T-helper 2 cell treated with Interferon-gamma antibody and Interleukin-4, amounts not matched to agents 100 ng/mL and 5 ng/mL, for 36 hours (primary cell): ENCODE data around the gene EDA. TPM values are rescaled to one million over a fixed set of nuclear protein-coding genes. Genes with fewer than 3 reads are reported as not detected.

Experiments
- intact Hi-C: fragments of 100-400 bp; cut with micrococcal nuclease; formaldehyde crosslinking; loops from one replicate; pipeline ENCODE4 v1.15.1; 2023
- total RNA-seq: library from RNA; stranded (reverse); gene quantifications from 2 replicates; pipeline ENCODE4 v1.2.3, GENCODE V29; 2022

Gene EDA
- total RNA-seq, 1 donor from 2014 or later, result 0.25 TPM

- intact Hi-C loops, result no loop called here
Observed at GRCh38 chrX:70022616-70023015, 406.7 kb downstream of the EDA start.

- intact Hi-C loops, result no loop called here
Observed at GRCh38 chrX:70025464-70025863, 409.6 kb downstream of the EDA start.

- intact Hi-C loops, result no loop called here
Observed at GRCh38 chrX:70026112-70026850, 410.4 kb downstream of the EDA start.

DNA sequence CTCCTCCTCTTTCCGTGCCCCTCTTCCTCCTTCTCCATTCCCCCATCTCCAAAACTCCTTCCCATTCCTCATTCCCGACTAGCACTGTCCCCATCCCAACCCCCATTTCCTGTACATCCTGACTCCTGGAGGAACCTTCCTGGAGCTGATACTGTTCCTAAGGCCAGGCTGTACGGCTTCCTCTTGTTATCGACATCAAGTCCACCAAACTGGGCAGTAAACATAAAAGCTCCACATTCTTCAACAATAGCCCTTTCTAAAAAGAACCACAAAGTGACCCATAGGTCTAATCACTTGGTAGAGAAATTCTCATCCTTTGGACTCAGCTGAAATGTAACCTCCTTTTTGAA lies 410.9 kb downstream of the EDA start:
- intact Hi-C loops, result no loop called here

DNA sequence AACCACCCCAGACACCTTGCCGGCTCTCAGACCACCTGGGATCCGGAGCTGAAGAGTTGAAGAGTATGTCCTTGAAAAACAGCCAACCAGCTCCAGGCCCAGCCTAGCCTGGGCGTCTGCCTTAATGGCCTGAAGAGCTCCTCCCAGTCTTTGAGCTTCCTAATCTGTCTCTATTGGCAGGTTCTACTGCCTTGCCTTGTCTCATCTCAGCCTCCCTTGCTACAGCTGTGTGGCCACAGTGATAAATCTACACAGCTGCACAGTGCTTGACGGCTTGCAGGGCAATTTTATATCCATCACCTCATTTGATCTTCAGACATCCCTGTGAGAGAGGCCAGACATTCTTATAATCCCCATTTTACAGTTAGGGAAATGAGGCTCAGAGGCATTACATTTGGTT lies 413.9 kb downstream of the EDA start:
- intact Hi-C loops, result loop anchor here (1.0 to 10.0 kb wide), 2 partner anchors 415 to 492 kb away; partner anchors contain the start of gene EDA

DNA sequence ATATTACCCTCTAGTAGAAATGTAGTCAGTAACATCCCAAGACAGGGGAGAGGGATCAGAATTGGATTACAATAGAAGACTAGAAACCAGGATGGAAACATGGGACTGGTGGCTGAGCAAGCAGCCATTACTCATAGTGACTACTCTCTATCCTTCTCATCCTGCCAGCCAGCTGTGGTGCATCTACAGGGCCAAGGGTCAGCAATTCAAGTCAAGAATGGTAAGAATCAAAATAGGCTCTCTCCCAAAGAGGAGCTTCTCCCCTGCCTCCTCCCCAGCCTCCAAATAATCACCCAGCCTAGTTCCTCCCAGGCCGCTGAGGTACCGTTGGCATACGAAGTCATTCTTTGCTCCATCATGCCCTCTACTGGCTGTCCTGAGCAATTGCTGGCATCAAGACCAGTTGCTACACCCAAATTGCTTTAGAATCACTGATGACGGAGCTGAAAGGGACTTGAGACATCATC lies 414.4 kb downstream of the EDA start:
- intact Hi-C loops, result loop anchor here (1.0 to 10.0 kb wide), 2 partner anchors 416 to 492 kb away; partner anchors contain the start of gene EDA

DNA sequence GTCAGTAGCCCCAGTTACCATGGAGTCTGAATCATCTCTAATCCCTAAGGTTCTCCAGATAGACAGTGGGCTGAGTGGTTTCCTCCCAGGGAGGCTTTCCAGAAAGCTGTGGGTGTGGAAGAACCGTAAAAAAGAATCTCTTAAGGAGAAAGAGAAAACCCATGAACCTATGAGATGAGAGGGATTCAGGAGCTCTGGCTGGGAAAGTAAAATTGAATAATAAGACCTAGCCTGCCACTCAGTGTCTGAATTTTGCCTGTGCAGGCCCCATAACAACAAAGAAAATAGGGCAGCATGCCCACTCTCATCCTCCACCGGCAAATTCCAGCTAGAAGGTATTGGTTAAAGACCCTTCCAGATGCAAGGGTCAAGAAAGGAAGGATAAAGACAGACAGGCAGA lies 416.9 kb downstream of the EDA start:
- intact Hi-C loops, result loop anchor here (1.0 to 10.0 kb wide), 2 partner anchors 65 to 418 kb away; partner anchors contain the start of gene EDA

DNA sequence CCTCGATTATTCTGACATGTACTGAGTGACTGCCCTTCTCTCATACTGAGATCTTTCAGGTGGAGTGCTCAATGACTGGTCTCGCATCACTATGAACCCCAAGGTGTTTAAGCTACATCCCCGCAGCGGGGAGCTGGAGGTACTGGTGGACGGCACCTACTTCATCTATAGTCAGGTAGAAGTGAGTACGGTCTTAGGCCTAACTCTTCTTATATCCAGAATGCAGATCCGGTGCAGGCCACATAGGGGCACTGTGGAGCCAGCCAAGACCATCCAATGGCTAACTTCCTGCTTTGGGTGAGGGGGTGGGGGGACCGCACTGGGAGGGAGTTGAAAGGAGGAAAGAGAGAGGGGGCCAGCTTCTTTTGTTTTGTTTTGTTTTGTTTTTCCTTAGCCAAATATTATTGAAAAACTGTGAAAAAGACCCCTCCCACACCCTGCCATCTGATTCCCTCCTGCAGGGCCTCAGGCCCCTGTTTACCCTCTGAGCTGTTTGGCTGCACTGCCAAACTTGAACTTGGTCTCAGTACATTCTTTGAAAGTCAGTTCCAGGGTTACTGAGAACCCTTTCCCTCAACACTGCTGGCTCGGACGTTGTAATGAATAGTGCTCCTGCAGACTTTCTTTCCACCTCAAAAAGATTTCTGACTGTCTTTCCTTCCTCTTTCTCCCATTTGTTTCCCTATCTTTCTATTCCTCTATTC lies 417.6 kb downstream of the EDA start:
- intact Hi-C loops, result loop anchor here (1.0 to 10.0 kb wide), 2 partner anchors 64 to 419 kb away; partner anchors contain the start of gene EDA

DNA sequence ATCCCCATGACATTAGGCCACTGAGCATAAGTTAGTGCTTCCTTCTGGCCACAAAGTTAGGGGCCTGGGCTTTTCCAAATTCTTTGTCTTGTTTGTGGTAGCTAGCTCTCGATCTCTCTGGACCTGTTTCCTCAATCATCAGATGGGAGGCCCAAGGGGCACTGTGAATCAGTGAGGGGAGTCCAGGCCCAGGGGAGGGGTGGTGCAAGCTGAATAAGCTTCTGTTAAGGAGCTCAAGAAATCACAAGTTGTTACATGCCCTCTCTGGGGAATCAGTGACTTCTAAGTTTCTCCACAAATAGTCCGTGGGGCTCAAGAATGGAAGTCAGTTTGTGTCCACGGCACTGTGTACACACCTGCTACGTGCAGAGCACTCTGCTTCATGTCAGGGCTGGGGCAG lies 418.7 kb downstream of the EDA start:
- intact Hi-C loops, result loop anchor here (10.0 kb wide), 1 partner anchor 420 kb away; the partner anchor contains the start of gene EDA

DNA sequence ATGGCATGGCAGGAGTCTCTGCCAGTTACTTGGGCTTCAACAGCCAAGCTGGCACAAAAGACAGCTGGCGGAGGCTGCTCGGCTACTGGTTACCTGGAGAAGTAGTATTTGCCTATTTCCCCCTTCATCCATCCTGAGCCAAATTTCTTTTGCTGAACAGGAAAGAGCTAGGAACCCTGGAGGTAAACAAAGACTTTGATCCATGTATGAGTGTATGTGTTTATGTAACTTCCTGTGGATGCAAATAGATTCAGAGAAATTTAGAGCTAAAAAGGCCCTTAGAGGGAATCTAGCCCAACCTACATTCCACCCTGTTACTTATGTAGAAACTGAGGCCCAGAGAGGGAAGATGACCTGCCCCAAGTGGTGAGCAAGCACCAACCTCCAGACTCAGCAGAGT lies 422.6 kb downstream of the EDA start:
- intact Hi-C loops, result loop anchor here (10.0 kb wide), 1 partner anchor 424 kb away; the partner anchor contains the start of gene EDA

GRCh38 chrX:70038951-70039350 lies 423.0 kb downstream of the EDA start:
- intact Hi-C loops, result loop anchor here (10.0 kb wide), 1 partner anchor 424 kb away; the partner anchor contains the start of gene EDA

- intact Hi-C loops, result loop anchor here (10.0 kb wide), 1 partner anchor 425 kb away; the partner anchor contains the start of gene EDA
Observed at GRCh38 chrX:70039758-70040157, 423.8 kb downstream of the EDA start.

GRCh38 chrX:70041993-70042392 lies 426.1 kb downstream of the EDA start:
- intact Hi-C loops, result no loop called here

DNA sequence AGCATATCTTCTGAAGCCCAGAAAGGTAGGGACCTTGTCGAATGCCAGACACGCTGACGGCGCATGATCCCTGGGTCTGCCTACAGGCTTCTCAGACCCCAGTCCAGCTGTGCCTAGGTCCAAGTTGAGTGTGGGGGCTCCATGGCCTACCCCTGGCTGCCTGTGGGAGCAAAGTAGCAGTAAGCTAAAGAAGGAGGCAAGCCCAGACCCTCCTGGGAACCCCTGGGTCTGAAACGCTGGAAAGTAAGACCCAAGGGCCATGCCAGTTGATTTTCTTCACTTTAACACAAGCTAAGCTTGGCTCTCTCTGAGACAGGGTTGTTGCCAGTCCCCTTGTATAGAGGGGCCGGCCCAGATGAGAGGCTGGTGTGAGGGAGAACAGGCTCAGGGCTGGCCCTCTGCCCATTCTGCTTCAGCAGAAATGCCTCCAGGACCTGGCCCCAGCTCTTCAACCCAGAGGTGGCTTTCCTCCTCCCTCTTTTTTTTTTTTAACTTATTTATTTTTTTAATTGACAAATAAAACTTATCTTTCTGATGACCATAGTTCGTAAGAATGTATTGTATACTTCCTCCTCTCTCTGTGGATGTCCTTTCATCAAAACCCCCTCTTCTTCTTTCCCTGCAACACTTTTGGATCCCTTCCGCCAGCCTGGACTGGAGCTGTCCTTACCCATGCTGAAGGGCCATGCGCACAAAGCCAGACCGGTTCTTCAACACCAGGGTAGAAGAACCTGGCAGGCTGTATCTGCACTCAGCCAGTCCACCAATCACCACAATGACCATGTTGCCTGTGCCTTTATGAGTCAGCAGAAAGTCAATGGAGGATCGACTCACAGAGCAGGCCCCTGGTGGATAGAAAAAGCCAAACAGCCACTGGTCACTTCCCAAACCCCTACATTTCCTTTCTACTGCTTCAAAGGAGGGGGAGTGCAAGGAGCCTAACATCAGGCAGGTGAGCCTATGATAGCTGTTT lies 426.8 kb downstream of the EDA start:
- intact Hi-C loops, result no loop called here

DNA sequence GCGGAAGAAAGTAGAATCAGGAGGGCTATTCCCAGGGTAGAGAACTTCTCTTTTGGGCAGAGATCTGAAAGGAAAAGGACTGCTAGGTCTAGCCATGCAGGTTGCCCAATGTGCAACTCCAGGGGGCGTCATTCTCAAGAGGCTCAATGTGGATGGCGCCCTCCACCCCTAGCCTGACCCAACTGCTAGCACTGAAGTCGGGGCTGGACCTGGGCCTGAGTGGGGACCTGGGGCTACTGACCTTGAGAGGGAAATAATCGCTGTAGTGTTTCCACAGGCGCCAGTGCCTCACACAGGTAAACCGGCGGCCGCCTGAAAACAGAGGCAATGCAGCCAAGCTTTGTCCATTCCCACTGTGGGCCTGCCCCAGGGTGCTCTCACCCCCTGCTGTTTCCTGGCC lies 427.8 kb downstream of the EDA start:
- intact Hi-C loops, result no loop called here

DNA sequence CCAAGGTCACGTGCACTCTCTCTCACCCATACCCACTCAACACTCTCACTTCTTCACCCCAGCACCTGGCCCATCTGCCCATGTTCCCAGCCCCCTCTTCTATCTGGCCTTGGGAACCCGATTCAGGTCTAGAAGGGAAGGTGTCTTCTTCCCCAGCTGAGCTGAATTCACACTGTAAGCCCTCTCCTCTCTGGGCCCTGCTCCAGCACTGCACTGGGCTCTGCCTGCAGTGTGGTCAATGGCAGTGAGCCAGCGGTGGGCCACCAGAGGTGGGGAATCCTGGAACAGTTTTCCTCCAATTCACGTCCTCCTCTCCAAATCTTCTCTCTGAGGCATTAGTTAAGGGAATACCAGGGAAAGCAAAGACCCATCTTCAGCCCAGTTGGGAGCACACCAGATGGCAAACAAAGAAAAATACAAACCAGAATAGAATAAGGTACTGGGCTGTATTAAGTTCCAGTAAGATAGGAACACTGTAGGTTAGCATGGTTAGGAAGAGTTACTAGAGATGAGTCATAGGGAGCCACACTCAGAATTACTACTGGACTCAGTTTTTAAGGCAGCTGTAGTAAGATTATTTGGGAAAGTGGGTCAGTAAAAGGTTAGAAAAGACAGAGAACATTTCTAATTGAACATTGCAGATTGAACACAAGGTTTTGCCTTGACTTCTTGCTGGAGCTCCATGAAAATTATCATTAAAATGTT lies 428.8 kb downstream of the EDA start:
- intact Hi-C loops, result no loop called here

DNA sequence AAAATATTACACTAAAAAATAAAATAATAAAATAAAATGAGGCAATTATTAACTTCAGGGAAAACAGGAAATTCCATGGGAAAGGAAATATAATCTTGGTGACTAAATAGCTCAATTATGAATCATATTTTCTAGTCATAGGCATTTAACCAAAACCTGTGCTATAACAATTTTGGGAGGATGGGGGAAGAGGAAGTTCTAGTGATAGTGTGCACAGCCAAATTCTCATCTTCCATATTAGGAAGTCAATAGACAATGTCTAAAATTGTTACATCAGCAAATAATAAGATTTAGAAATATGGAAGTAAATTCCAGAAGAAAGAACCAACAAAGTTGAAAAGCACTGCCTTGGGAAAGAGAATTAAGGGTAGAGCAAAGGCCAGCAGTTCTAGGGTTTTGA lies 431.1 kb downstream of the EDA start:
- intact Hi-C loops, result no loop called here

- intact Hi-C loops, result no loop called here
Observed at GRCh38 chrX:70049406-70049805, 433.5 kb downstream of the EDA start.

GRCh38 chrX:70049925-70050324 lies 434.0 kb downstream of the EDA start, which contains the start of gene AWAT2:
TSS of gene AWAT2 (minus strand) at chrX:70049938. CDS start at chrX:70049932, 6 bp downstream.
- intact Hi-C loops, result no loop called here

GRCh38 chrX:70052895-70053615 lies 437.1 kb downstream of the EDA start:
- intact Hi-C loops, result no loop called here
